Stimulated activated CD4-positive, alpha-beta T cell treated with anti-CD3 and anti-CD28 coated beads, TNF-alpha, amount 100 ng/mL, for 24 hours (primary cell): ENCODE results near the gene APOD.

Source experiments
- DNase-seq, 3 experiments: peaks; one replicate each; pipeline ENCODE4 v3.0.0-alpha.2; 2020; ENCODE audit warnings: low read depth in 3 of 3

The APOD gene

DNA sequence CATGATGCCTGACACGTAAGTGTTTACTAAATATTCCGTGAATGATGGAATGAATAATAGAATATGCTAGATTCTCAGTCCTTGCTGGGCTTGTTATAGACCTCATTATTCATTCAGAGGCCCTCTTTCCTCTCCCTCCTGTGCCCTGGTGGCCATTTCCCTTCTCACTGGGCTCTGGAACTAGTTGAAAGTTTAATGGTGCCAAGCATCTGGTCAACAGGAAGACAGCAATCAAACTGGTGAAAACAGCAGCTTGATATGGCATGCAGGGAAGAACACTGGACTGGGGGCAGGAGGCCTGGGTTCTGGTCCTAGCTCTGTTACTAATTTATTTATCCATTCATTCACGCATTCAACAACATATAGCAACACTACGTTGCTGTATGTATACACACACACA is 3.7 kb upstream of the APOD start:
- no peak for DNase-seq

DNA sequence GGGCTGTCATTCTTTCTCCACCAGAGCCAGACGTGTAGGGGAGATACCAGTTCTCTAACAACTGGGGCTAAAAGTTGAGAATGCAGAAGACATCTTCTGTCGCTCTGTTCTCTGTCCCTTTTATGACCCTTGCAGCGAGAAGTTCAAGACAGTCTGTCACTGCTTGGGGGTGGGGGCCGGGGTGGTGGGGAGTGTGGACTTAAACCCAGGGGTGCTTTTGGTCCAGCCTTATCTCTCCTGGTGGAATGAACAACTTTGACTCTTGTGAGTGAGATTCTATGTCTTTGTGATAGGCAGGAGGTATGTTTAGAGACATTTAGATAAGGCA is 767 bp upstream of the APOD start:
- no peak for DNase-seq

DNA sequence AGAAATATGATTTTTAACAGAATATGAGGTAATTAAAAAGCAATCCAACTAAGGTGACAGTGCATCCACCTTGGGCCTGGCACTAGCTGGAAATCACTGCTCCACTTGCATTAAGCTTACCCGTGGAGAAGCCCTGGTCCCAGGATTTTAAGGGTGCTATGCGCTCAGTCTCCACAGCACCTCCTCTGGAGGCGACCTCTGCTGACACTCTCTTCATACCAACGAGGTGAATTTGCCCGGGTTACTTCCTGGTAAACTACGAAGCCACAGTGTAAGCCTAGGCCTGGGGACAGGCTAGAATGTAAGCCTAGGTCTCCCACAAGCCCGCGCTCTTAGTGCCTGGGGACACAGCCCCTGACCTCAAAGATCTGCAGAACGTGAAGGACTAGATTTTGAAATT is 793 bp downstream of the APOD start:
- DNase-seq, result no peak

DNA sequence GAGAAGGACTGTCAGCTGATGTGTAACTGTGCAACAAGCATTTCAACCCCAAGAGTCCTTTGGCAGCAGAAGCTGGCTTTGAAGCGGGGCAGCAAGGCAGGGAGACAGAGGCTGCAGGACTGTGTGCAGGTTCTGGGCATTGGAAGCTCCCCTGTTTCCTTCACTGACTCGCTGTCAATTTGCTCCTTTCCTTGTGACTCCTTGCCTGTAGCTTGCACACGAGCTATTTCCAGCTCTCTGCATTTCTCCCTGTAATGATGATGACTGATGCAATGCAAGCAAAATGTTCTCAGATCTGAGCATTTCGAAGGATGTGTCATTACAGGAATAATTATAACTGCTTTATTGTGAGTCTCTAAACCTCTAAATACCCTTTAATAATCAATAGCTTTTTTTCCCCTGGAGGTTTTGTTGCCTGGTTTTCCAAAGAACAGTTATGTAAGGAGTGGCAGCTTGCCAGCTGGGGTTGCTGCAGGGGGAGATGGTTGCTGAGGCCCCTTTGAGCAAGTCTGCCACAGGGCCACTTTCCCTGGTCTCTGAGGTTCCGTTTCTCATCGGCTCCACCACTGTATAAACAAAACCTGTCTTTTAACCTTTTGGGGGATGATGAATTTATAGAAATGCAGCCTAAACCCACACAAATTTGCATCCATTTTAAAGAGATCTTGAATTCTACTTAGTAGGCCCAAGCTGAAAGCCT is 2.8 kb downstream of the APOD start:
- no peak for DNase-seq

DNA sequence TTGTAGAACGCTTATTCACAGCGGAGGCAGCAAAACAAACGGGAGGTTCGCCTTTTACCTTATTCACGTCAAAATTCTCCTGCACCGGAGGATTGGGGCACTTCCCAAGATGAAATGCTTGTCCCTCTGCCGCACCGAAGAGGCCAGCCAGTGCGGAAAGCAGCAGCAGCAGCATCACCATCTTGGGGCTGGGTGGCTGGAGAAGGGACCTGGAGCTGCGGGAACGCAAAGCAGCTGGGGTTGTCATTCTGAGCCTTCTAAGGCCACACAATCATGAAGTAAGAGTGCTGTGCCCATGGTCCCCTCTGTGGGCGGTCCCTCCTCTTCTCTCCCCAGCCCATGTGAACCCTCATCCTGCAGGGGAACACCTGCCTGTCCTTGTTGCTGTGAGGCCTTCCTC is 4.5 kb downstream of the APOD start:
- no peak for DNase-seq

DNA sequence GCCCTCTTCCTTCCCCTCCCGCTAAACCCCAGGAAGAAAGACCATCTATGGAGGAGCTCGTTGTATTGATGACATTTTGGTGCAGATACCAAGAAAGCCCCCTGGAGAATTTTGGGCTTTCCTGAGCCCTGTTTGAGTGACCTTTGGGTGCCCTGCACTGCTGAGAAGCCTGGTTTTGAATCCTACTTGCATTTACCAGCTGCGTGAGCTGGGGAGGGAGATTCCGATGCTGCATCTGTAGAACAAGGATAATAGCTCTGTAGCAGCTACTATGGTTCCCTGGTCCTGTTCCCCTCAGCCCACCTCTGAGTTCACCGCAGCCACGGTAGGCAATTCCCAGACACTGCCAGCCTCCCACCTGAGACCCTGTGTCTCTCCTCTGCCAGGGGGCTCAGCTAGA is 5.2 kb downstream of the APOD start:
- DNase-seq, result no peak

DNA sequence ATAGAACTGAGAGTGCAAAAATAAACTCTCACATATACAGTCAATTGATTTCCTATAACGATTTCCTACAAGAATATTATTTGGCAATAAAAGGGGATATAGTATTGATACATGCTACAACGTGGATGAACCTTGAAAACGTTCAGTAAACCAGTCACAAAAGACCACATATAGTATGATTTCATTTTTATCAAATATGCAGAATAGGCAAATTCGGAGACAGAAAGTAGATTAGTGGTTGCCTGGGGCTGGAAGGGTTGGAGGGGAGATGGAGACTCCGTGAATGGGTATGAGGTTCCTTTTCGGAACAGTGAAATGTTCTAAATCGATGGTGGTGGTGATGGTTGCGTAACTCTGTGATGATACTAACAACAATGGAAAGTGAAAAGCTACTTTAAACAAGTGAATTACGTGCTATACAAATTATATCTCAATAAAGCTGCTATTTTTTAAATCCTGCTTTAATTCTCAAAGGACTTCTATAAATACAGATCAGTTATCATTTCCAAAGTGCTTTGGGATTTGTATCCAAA is 6.0 kb downstream of the APOD start:
- no peak for DNase-seq

DNA sequence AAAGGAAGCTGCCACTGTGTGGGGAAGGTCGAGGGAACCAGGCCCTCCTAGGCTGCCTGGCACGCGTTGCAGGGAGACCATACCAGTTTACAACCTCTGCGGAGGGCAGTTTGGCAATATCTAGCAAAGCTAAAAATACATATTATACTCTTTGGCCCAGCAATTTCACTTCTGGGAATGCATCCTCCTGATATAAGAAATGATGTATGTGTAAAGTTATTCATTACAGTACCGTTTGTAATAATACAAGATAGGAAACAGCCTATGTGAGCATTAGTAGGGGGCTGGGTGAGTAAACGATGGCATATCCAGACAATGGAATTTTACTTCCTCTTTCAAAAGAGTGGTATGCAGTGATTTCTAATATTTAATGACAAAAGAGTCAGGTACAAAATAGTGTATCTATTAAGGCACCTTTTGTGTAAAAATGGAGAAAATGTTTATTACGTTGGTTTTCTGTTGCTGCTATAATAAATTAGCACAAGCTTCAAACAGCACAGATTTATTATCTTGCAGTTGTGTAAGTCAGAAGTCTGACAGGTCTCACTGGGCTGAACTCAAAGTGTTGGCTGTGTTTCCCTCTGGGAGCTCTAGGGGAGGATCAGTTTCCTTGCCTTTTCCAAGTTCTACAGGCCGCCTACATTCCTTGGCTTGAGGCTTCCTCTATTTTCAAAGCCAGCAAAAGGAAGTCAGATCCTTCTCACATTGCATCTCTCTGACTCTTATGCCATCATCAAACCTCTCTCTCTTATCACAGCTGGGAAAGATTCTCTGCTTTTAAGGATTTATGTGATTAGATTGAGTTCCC is 9.0 kb downstream of the APOD start:
- DNase-seq, result no peak

DNA sequence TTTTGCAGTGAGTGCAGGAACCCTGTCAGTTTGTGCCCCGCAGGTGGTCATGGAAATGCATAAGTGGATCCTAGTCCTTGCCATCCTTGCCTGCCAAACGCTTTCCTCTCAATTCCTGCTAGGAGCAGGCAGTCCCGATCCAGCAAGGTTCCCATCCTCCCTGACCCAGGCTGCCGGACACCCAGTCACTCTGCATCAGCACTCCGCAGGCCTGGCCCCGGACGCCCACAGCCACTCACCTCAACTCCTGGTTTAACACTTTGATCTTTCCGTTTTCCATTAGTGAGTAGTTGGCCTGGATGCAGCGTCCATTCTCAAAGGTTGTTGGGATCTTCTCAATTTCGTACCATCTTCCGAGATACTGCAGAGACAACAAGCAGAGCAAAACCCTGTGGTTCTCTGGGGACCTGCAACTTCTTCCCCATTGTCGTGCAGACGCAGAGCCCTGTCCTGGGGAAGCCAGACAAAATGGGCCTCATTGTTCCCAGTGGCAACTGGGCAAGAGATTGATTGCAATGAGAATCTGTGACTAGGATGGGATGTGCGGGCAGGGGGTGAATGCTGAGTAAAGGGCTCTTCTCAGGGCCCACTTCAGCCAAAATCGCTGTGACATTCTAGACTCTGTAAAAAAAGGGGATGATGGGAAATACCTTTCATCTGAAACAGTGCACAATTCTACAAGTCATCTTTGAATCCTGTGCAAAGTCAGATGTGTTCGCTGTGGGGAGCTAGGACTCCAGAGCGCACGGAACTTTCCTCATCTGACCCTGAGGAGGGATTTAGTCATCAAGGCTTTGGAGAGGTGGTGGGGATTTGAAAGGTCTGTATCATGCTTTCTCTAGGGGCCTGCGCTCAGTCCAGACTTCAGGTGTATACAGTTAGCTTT is 9.9 kb downstream of the APOD start:
- DNase-seq, result no peak

DNA sequence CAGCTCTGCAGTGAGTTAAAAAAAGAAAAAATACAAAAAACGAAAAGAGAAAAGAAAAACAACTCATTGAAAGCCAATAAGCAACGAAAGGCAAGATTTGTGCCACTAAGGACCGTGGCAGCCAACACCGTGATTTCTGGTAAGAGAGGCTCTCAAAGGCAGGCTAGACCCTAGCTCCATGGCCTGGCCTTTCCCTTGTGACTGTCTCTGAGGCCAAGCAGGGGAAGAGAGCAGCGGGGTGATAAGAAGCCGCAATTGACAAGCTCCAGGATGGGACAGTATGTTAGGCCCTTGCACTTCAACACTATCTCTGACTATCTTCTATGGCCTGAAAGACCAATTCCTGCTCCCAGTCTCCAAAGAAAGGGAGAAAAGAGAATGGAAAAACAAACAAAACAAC is 12.4 kb downstream of the APOD start:
- DNase-seq, result no peak

DNA sequence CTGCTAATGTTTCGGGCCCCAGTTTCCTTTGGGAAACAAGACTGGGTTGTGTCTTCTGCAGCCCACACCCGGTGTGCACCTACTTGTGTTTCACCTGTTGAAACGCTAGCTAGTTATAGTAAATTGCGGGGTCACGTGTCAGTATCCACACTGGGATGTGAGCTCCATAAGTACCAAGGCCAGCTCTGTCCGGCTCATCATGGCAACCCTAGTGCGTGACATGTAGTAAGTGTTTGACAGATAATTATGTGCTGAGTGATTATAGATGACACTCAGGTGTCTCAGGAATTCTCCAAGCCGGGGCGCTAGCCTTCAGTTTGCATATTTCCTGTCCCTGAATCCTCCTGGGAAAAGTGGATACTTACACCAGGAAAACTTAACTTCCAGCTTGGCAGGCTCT is 12.8 kb downstream of the APOD start:
- no peak for DNase-seq

DNA sequence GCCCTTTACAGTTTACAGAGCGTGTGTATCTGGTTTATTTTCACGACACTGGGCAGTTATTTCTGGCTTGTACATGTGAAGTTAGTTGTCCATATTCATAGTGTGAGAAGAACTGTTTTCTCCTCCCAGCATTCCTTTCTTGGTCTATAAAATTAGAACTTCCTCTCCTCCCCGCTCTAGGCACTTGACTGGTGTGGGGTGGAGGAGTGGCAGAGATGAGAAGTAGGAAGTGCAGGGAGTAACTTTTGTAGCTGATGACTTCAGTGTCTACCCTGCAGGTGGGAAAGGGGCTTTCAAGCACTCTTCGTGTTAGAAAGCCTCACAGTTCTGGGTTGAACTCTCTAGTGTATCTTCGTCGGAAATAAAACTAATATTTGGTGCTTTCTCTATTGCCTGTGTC is 13.4 kb downstream of the APOD start:
- no peak for DNase-seq

DNA sequence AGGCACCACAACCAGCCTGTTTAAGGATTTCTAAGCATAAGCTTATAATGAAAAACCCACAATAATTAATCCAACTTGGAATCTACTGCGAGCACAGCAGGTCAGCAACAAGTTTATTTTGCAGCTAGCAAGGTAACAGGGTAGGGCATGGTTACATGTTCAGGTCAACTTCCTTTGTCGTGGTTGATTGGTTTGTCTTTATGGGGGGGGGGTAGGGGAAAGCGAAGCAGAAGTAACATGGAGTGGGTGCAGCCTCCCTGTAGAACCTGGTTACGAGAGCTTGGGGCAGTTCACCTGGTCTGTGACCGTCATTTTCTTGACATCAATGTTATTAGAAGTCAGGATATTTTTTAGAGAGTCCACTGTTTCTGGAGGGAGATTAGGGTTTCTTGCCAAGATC is 15.1 kb downstream of the APOD start:
- DNase-seq, result no peak

DNA sequence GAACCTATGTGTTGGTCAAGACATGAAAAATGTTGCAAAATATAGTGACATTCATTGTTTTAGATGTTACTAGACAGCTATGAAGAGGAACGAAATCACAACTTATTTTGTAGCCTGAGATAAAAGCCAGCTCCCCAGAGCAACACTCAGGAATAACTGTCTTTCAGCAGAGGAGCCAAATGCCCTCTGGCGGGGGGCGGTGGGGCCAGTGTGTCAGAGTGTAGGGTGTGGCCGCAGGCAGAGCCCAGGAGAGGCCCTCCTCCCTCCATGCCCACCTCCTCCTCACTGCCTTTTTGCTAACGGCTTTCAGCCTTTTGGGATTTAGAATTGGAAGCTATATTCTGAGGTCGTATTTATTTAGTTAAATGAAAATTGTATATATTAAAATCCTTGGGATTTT is 16.9 kb downstream of the APOD start:
- no peak for DNase-seq

DNA sequence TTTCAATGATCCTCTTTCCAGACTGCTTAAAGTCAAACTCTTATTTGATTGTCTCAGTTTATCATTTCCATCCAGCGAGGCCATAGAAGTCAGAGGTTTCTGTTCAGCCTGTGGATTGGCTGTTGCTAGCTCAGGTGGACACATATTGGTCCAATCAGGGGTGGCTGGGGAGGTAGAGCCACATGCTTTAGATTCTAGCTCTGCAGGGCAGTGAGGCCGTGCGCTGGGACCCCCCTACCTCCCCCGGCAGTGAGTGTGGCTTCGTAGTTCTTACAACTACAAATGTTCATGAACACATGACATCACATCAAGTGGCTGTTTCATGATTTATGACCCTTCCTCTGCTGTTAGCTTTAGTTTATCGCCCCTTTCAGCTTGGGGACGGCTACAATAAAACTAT is 18.0 kb downstream of the APOD start:
- DNase-seq, result no peak

DNA sequence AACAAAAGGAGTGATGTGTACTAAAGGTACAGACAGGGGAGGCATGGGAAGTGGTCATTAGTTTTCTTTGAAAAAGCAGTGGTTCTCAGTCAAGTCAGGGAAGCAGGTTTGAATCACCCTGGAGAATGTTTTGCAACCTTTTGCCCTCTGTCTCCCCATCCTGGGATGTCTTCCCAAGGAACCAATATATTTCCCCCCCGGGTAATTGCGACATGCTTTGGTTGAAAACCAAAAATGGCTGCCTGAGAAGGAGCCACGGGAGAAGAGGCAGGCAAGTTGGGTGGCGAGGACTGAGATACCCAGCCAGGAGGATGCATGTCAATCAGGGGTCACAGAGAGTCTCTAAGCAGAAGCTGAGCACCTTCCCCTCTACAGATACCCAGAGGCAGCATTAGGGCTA is 20.4 kb downstream of the APOD start:
- no peak for DNase-seq

DNA sequence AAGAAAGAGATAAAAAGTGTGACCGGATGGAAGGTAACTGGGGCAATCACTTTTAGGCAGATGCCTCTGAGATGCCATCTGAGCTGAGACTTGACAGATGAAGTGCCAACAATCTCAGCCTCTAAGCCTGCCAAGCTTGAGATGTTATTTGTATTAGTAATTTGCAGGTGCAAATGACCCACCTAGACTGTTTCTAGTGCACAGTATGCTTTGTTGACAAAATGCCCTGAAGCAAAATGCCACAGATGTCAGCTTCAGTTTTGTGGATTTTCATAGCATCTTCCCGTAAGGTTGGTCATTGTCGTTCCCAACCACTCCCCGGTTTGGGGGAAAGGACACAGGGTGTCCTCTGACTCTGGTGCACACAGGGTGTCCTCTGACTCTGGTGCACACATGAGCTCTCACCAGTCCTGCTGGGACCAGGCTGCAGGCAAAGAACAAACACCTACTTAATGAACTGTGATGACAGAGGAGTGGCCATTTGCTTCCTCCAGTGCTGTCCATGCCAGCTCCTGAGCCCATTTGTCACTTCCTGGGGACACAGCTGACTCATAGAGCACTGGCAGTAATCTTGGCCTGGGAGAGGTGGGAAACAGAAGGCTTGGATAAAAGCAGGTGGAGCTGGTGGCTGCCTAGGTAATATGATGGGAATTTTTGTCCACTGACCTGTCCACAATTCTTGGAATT is 23.9 kb downstream of the APOD start:
- no peak for DNase-seq

DNA sequence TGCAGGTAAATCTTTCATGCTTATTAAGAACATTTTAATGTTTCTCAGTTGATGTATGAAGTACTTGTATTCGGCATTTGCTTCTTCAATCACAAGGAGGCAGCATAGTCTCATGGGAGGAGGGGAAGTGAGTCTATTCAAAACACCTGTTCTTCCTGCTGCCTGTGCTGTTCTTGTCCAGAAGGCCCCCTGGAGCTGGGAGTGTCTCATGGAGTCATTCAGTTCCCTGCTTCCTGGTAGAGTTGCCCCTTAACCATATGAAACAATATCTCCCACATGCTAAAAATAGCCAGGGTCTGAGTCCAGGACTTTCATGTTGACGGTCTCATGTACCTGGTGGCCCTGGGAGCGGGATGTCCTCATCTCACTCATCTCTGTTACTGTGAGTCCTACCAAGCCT is 25.1 kb downstream of the APOD start:
- DNase-seq, result no peak

DNA sequence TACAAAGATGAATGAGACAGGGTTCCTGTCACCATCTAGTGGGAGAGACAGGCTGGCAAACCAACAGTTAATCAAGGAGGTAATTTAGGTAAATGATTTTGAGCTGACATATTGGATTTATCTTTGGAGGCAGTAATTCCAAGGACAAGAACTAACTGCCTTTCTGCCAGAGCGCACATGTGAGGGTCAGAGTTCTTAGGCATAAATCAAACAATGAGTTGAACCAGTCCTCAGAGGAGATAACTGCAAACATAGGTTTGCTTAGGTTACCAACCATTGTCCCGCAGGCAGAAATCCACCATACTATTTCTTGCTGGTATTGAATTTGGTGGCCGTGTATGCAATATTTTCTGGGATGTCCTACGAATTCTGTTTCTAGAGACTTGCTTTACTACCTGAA is 26.4 kb downstream of the APOD start:
- DNase-seq, result no peak

DNA sequence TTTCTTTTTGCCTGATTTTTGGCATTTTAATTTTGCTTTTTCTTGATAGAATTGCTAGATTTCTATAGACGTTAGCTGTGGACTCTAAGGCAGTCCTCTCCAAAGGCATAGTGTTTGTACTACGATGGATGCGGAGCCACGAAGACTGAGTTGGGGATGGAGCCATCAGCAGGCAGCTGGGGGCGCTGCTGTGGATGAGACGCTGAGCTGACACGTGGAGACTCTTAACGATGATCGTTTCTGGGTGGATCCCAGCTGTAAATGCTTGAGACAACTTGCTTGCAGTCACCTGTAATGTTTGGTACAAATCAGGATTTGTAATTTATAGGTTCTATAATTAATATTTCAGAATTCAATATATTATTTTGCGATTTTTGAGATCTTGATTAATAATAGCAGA is 27.4 kb downstream of the APOD start:
- DNase-seq, result peak in 1 of 3 experiments; percentile 34

DNA sequence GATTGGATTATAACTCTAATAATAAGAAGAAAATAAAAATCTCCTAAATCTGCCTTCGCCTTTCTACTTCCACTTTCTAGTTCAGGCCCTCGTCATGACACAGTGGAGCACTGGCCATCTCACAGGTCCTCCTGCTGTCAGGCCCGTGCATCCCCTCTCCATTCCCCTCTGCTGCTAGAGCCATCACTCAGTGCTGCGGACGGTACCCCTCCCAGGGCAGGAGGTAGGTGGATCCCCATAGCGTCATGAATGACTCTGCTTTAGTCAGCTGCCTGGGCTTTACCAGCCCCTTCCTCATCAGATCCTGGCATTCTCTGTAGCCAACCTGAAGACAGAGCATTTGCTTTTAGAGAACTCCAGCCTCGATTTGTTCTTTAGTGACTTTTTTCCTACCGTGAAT is 28.6 kb downstream of the APOD start:
- DNase-seq, result no peak

DNA sequence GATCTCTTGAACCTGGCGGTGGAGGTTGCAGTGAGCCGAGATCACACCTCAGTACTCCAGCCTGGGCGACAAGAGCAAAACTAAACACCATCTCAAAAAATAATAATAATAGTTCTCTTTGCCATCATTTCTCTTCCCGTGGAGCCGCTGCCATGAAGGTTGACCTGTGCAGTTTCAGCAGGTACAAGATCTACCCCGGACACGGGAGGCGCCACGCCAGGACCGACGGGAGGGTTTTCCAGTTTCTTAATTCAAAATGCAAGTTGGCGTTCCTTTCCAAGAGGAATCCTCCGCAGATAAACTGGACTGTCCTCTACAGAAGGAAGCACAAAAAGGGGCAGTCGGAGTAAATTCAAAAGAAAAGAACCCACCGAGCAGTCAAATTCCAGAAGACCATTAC is 29.3 kb downstream of the APOD start:
- DNase-seq, result no peak
